Measurements from ENCODE around the gene SLC2A2. TPM values are rescaled to one million over a fixed set of nuclear protein-coding genes. Genes with fewer than 3 reads are reported as not detected.
A peak's percentile ranks its signal among the peaks of the same experiment; 100 is the strongest.

Gene SLC2A2
- polyA plus RNA-seq, 1 donor (not counting 4 experiments of a cell fraction or from before 2014, with no cell fraction given): not detected

- Histone ChIP-seq H3K4me1 (ENCODE audit: control insufficient read depth, extremely low read depth, insufficient read depth, low read length) (peaks cover 27% of the 10 kb centered on the region), H4K20me1 (ENCODE audit: control insufficient read depth, extremely low read depth, insufficient read depth, low read length) (no peaks in the 10 kb centered on the region), H3K9ac (ENCODE audit: control insufficient read depth, extremely low read depth, insufficient read depth, low read length) (no peak overlapping the region), H3K36me3 (ENCODE audit: control insufficient read depth in 2 of 2, extremely low read depth in 1 of 2, insufficient read depth in 2 of 2, low read length in 2 of 2) (no peaks in the 10 kb centered on the region), H3K27ac (ENCODE audit: control insufficient read depth, insufficient read depth, low read length) (peak overlapping the region; percentile 23), H3K79me2 (ENCODE audit: control insufficient read depth, insufficient read depth, low read length) (no peaks in the 10 kb centered on the region), H2AFZ (ENCODE audit: control insufficient read depth, low read length) (no peak overlapping the region), H3K4me3 (ENCODE audit: control insufficient read depth in 2 of 3, extremely low read depth in 1 of 3, insufficient read depth in 2 of 3, low read depth in 1 of 3, low read length in 3 of 3) (no peak overlapping the region), H3K4me2 (ENCODE audit: control insufficient read depth, extremely low read depth, insufficient read depth, low read depth, low read length) (no peak overlapping the region), H3K27me3 (ENCODE audit: control insufficient read depth, extremely low read depth, insufficient read depth, low read length) (no peaks in the 10 kb centered on the region), H3K9me1 (ENCODE audit: control insufficient read depth, extremely low read depth, insufficient read depth, low read length) (no peaks in the 10 kb centered on the region), H3K9me3 (ENCODE audit: control insufficient read depth, low read depth, low read length) (no peaks in the 10 kb centered on the region)
- TF ChIP-seq CTCF (optimal IDR thresholded peaks at IDR 0.05 in 1 of 3, IDR thresholded peaks at IDR 0.05 in 1 of 3, conservative IDR thresholded peaks at IDR 0.05 in 1 of 3; ENCODE audit: extremely low read depth in 1 of 3, insufficient read depth in 2 of 3, low read length in 3 of 3): no peak
- TF ChIP-seq EZH2 (IDR thresholded peaks at IDR 0.05; ENCODE audit: low read length): no peak
- FAIRE-seq: peak; percentile 95
- DNase-seq (ENCODE audit: low read depth, low spot score): peak; percentile 83
- dilution Hi-C loops (cut with MboI; ENCODE audit: extremely low pct_ligation_motif_present, low sequenced_read_pairs): no loop called here
Observed at GRCh38 chr3:170999737-171000242, 26.7 kb downstream of the SLC2A2 start.

- Histone ChIP-seq H3K4me3 (ENCODE audit: control insufficient read depth in 2 of 3, extremely low read depth in 1 of 3, insufficient read depth in 2 of 3, low read depth in 1 of 3, low read length in 3 of 3) (no peak overlapping the region), H3K4me1 (ENCODE audit: control insufficient read depth, extremely low read depth, insufficient read depth, low read length) (peaks cover 28% of the 10 kb centered on the region), H3K27ac (ENCODE audit: control insufficient read depth, insufficient read depth, low read length) (no peak overlapping the region), H3K79me2 (ENCODE audit: control insufficient read depth, insufficient read depth, low read length) (no peaks in the 10 kb centered on the region), H2AFZ (ENCODE audit: control insufficient read depth, low read length) (peak overlapping the region; percentile 52), H4K20me1 (ENCODE audit: control insufficient read depth, extremely low read depth, insufficient read depth, low read length) (no peaks in the 10 kb centered on the region), H3K4me2 (ENCODE audit: control insufficient read depth, extremely low read depth, insufficient read depth, low read depth, low read length) (no peak overlapping the region), H3K9me1 (ENCODE audit: control insufficient read depth, extremely low read depth, insufficient read depth, low read length) (no peaks in the 10 kb centered on the region), H3K9me3 (ENCODE audit: control insufficient read depth, low read depth, low read length) (no peaks in the 10 kb centered on the region), H3K36me3 (ENCODE audit: control insufficient read depth in 2 of 2, extremely low read depth in 1 of 2, insufficient read depth in 2 of 2, low read length in 2 of 2) (no peaks in the 10 kb centered on the region), H3K27me3 (ENCODE audit: control insufficient read depth, extremely low read depth, insufficient read depth, low read length) (no peaks in the 10 kb centered on the region), H3K9ac (ENCODE audit: control insufficient read depth, extremely low read depth, insufficient read depth, low read length) (no peak overlapping the region)
- FAIRE-seq (peak; percentile 13), DNase-seq (ENCODE audit: low read depth, low spot score) (no peak)
- TF ChIP-seq CTCF (optimal IDR thresholded peaks at IDR 0.05 in 1 of 3, IDR thresholded peaks at IDR 0.05 in 1 of 3, conservative IDR thresholded peaks at IDR 0.05 in 1 of 3; ENCODE audit: extremely low read depth in 1 of 3, insufficient read depth in 2 of 3, low read length in 3 of 3) (no peak), EZH2 (IDR thresholded peaks at IDR 0.05; ENCODE audit: low read length) (no peak)
- dilution Hi-C loops (cut with MboI; ENCODE audit: extremely low pct_ligation_motif_present, low sequenced_read_pairs): no loop called here
Observed at GRCh38 chr3:170997961-170998913, 28.3 kb downstream of the SLC2A2 start.

All from keratinocyte (primary cell).